ENCODE data around the gene NTRK3. TPM values are rescaled to one million over a fixed set of nuclear protein-coding genes. Genes with fewer than 3 reads are reported as not detected.

NTRK3 gene
- total RNA-seq, 4 donors from 2014 or later = 0.51 to 22.2 (median 10.1) TPM

GRCh38 chr15:88043396-88043795 is 213.1 kb downstream of the NTRK3 start:
- TF ChIP-seq CTCF (IDR thresholded peaks at IDR 0.05; ENCODE audit: low read depth) = no peak

- TF ChIP-seq CTCF (IDR thresholded peaks at IDR 0.05; ENCODE audit: low read depth) = no peak
Measured at GRCh38 chr15:88042047-88042446, 214.5 kb downstream of the NTRK3 start.

GRCh38 chr15:88040516-88040915 is 216.0 kb downstream of the NTRK3 start:
- no peak for TF ChIP-seq CTCF (IDR thresholded peaks at IDR 0.05; ENCODE audit: low read depth)

GRCh38 chr15:88038261-88038660 is 218.3 kb downstream of the NTRK3 start:
- no peak for TF ChIP-seq CTCF (IDR thresholded peaks at IDR 0.05; ENCODE audit: low read depth)

- TF ChIP-seq CTCF (IDR thresholded peaks at IDR 0.05; ENCODE audit: low read depth) = no peak
Measured at GRCh38 chr15:88036154-88036839, 220.2 kb downstream of the NTRK3 start.

- no peak for TF ChIP-seq CTCF (IDR thresholded peaks at IDR 0.05; ENCODE audit: low read depth)
Measured at GRCh38 chr15:88035381-88035780, 221.2 kb downstream of the NTRK3 start.

GRCh38 chr15:88032787-88033186 is 223.8 kb downstream of the NTRK3 start:
- no peak for TF ChIP-seq CTCF (IDR thresholded peaks at IDR 0.05; ENCODE audit: low read depth)
